ENCODE data around the gene DDX1. TPM values are rescaled to one million over a fixed set of nuclear protein-coding genes. Genes with fewer than 3 reads are reported as not detected.
A peak's percentile ranks its signal among the peaks of the same experiment; 100 is the strongest.

The DDX1 gene
- polyA plus RNA-seq, 1 donor = 87.8 TPM

GRCh38 chr2:15630121-15630977 is 38.7 kb downstream of the DDX1 start:
- DNase-seq = peak; percentile 85

GRCh38 chr2:15630978-15631719 is 39.5 kb downstream of the DDX1 start:
- DNase-seq = no peak

GRCh38 chr2:15631883-15632282 is 40.2 kb downstream of the DDX1 start:
- no peak for DNase-seq

- DNase-seq = no peak
Observed at GRCh38 chr2:15633043-15633970, 41.6 kb downstream of the DDX1 start.

GRCh38 chr2:15633971-15634346 is 42.3 kb downstream of the DDX1 start:
- DNase-seq = no peak

GRCh38 chr2:15634846-15635490 is 43.3 kb downstream of the DDX1 start:
- no peak for DNase-seq

- peak; percentile 66 for DNase-seq
Observed at GRCh38 chr2:15636972-15637785, 45.5 kb downstream of the DDX1 start.

- DNase-seq = no peak
Observed at GRCh38 chr2:15638720-15639119, 47.1 kb downstream of the DDX1 start.

GRCh38 chr2:15639323-15640251 is 47.9 kb downstream of the DDX1 start:
- DNase-seq = no peak

GRCh38 chr2:15640261-15640711 is 48.6 kb downstream of the DDX1 start:
- no peak for DNase-seq

GRCh38 chr2:15640784-15641183 is 49.1 kb downstream of the DDX1 start:
- DNase-seq = no peak

- DNase-seq = no peak
Observed at GRCh38 chr2:15641530-15641982, 49.9 kb downstream of the DDX1 start.

GRCh38 chr2:15642011-15642814 is 50.5 kb downstream of the DDX1 start:
- DNase-seq = no peak

GRCh38 chr2:15642815-15643500 is 51.3 kb downstream of the DDX1 start:
- no peak for DNase-seq

- no peak for DNase-seq
Observed at GRCh38 chr2:15643791-15644585, 52.3 kb downstream of the DDX1 start.

- DNase-seq = no peak
Observed at GRCh38 chr2:15645300-15645699, 53.6 kb downstream of the DDX1 start.

- no peak for DNase-seq
Observed at GRCh38 chr2:15645720-15646385, 54.2 kb downstream of the DDX1 start.

All from hindlimb muscle (tissue), 1 donor.